MM.1S (cell line): ENCODE measurements around the gene CADM4.

Experiments
- EZH2 ChIP-seq: fragments of 300-600 bp; sonication (generic); optimal IDR thresholded peaks from 2 replicates; pipeline ENCODE3; 2017; ENCODE audit warnings: low read depth, mild to moderate bottlenecking, antibody characterized with exemption, low read length, mixed read lengths
- EZH2phosphoT487 ChIP-seq: fragments of 300-600 bp; sonication (generic); IDR thresholded peaks from 2 replicates; pipeline ENCODE4 v1.6.1; 2018; ENCODE audit warnings: antibody characterized with exemption, low read length
- TF ChIP-seq, protein P1 (sequence below): fragments of 300-600 bp; sonication (generic); IDR thresholded peaks from 2 replicates; pipeline ENCODE4 v1.5.1; 2016; ENCODE audit warnings: antibody characterized with exemption, low read length, mixed read lengths

DNA sequence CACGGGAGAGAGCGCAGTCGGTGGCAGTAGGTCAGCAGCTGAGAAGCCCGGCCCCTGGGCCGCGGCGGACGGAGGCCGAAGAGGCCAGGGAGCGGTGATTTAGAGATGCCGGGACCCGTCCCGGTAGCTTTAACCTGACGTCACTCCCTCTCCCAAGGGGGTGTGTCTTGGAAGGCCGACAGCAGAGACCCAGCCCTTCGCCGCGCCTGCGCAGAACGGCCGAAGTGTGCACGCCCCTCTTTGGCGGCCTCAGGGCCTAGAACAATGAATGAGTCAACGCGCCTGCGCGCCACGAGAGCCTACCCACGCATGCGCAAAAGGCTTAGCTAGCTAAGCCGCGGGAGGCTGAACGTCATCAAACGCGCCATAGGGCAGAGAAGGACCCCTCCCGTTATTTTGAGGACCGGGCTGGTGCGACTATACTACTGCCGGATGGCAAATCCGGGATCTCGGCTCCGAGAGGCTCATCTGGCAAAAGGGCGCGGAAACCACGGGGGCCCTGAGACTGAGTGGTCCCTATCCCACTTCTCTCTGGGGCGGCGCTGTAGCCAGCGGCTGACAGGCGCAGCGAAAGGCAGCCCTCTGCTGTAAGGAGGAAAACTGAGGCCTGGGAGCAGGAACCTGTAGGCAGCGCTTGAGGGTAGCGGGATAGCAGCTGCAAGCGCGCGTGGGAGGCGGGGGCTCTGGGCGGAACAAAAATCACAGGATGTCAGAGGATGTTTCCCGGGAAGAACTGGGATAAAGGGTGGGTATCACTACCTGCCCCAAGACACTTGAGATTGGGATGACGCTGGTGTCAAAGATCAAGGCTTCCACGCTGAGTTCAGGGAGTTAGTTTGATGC is 43.4 kb downstream of the CADM4 start, which contains the start of the genes IRGQ and ZNF576:
- TF ChIP-seq, protein P1, sequence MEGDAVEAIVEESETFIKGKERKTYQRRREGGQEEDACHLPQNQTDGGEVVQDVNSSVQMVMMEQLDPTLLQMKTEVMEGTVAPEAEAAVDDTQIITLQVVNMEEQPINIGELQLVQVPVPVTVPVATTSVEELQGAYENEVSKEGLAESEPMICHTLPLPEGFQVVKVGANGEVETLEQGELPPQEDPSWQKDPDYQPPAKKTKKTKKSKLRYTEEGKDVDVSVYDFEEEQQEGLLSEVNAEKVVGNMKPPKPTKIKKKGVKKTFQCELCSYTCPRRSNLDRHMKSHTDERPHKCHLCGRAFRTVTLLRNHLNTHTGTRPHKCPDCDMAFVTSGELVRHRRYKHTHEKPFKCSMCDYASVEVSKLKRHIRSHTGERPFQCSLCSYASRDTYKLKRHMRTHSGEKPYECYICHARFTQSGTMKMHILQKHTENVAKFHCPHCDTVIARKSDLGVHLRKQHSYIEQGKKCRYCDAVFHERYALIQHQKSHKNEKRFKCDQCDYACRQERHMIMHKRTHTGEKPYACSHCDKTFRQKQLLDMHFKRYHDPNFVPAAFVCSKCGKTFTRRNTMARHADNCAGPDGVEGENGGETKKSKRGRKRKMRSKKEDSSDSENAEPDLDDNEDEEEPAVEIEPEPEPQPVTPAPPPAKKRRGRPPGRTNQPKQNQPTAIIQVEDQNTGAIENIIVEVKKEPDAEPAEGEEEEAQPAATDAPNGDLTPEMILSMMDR, result no peak
- TF ChIP-seq EZH2 (no peak), EZH2phosphoT487 (no peak)
